ENCODE measurements around the gene SIRT3. TPM values are rescaled to one million over a fixed set of nuclear protein-coding genes. Genes with fewer than 3 reads are reported as not detected.

The SIRT3 gene
- total and polyA plus RNA-seq, 2 of the 4 experiments (the other 2 are of a cell fraction) = 5.4 to 18.6 TPM

DNA sequence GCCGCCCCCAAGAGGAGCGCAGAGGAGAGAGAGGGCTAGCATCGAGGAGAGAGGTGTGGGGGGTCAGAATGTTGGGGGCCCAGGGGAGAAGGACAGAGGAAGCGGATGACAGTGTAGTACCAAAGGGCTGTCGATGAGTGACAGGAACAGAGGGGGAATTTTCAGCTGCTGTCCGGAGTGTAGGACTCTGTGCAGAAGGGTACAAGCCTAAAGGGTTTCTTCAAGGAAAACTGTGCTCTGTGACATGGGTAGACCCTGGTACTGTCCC, 36.7 kb upstream of the SIRT3 start (continued):
- no peak for TF ChIP-seq MAFK (IDR thresholded peaks at IDR 0.05; ENCODE audit: low read depth, low read length)

DNA sequence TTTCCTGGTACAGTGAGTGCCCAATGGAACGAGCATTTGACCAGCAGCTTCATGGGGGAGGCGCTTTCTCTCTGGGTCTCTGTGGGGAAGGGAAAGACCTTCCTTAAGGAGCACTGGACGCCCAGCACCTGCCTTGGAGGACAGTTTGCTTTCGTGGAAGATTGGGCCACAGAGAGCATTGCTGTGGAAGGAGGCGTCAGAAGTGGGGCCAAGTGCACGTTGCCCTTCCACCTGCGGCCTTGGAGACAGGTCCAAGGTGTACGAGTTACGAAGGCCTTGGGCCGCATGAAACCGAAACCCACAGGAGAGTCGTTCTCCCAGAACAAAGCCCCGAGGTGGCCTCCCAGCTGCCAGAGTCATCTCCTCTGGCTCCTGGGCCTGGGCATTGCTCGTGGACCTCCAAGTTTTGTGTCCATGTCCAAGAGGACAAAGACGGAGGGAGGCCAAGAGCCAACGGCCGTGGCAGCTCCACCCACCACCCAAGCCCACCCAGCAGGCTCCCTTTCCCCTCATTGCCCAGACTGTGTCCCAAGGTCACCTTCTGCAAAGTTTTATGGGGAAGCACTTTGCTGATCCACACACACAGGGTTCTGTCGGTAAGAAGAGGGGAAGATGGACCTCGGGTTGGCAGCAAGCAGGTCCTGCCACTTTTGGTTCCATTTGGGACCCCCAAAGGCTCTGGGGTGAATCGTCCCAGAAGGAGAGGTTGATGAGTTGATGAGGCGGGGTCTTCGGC, 36.2 kb upstream of the SIRT3 start:
- peaks cover 2% of the 10 kb centered on the region; the same call in 1 of the 2 replicates for H3K9me3 ChIP-seq (ENCODE audit: control insufficient read depth, insufficient read depth, low read length)
- intact Hi-C loops (cut with micrococcal nuclease) = no loop called here
- no peaks in the 10 kb centered on the region for H3K4me1 ChIP-seq (ENCODE audit: control insufficient read depth, insufficient read depth, low read length)
- H2BK5ac ChIP-seq (ENCODE audit: low read depth, low read length, poor library complexity, severe bottlenecking) = no peak overlapping the region
- no peak overlapping the region for H2BK15ac ChIP-seq (ENCODE audit: low read depth, low read length)
- no peak overlapping the region for H3K4me2 ChIP-seq (ENCODE audit: low read depth, low read length)
- H4K8ac ChIP-seq (ENCODE audit: low read depth in 2 of 2, low read length in 2 of 2) = no peak overlapping the region
- H3K9me1 ChIP-seq (ENCODE audit: insufficient read depth, low read length) = no peaks in the 10 kb centered on the region
- H2AFZ ChIP-seq (replicated peaks; ENCODE audit: low read length, poor library complexity) = no peak overlapping the region
- no peaks in the 10 kb centered on the region for H3K79me1 ChIP-seq (ENCODE audit: low read depth in 1 of 2, low read length in 2 of 2)
- H3K14ac ChIP-seq (replicated peaks; ENCODE audit: low read depth, low read length) = no peak overlapping the region
- POLR2A ChIA-PET (ENCODE audit: unreplicated experiment) = no interaction called here
- H2AK9ac ChIP-seq (replicated peaks; ENCODE audit: low read depth, low read length, poor library complexity) = peak overlapping the region; percentile 19
- no peak overlapping the region for H2BK20ac ChIP-seq (ENCODE audit: low read depth, low read length)
- no peak for DNase-seq
- no peak overlapping the region for H4K5ac ChIP-seq (ENCODE audit: low read depth, low read length)
- H2AK5ac ChIP-seq (ENCODE audit: low read depth, low read length) = no peak overlapping the region
- no peaks in the 10 kb centered on the region for H3K36me3 ChIP-seq (ENCODE audit: control insufficient read depth, insufficient read depth, low read length)
- TF ChIP-seq SMC3 (IDR thresholded peaks at IDR 0.05; ENCODE audit: low read depth, low read length) (no peak), MXI1 (IDR thresholded peaks at IDR 0.05; ENCODE audit: borderline replicate concordance, low read depth, low read length) (no peak), RFX5 (IDR thresholded peaks at IDR 0.05; ENCODE audit: low read depth, low read length) (no peak), POLR2A (IDR thresholded peaks at IDR 0.05; ENCODE audit: low read depth, low read length) (no peak)
- TF ChIP-seq, protein P1, sequence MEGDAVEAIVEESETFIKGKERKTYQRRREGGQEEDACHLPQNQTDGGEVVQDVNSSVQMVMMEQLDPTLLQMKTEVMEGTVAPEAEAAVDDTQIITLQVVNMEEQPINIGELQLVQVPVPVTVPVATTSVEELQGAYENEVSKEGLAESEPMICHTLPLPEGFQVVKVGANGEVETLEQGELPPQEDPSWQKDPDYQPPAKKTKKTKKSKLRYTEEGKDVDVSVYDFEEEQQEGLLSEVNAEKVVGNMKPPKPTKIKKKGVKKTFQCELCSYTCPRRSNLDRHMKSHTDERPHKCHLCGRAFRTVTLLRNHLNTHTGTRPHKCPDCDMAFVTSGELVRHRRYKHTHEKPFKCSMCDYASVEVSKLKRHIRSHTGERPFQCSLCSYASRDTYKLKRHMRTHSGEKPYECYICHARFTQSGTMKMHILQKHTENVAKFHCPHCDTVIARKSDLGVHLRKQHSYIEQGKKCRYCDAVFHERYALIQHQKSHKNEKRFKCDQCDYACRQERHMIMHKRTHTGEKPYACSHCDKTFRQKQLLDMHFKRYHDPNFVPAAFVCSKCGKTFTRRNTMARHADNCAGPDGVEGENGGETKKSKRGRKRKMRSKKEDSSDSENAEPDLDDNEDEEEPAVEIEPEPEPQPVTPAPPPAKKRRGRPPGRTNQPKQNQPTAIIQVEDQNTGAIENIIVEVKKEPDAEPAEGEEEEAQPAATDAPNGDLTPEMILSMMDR (conservative IDR thresholded peaks at IDR 0.05; ENCODE audit: low read depth, low read length) = no peak
- H3K27ac ChIP-seq (ENCODE audit: insufficient read depth, low read length) = no peak overlapping the region
- CTCF ChIA-PET = no interaction called here
- no peaks in the 10 kb centered on the region for H4K20me1 ChIP-seq (ENCODE audit: insufficient read depth, low read length)
- dilution Hi-C loops (cut with HindIII; ENCODE audit: low sequenced_read_pairs, unreplicated experiment) = no loop called here
- no peak overlapping the region for H2BK120ac ChIP-seq (ENCODE audit: low read depth, low read length)
- no peak overlapping the region for H3K4me3 ChIP-seq (ENCODE audit: insufficient read depth, low read depth, low read length)
- no peak overlapping the region for H3K23ac ChIP-seq (ENCODE audit: low read depth, low read length)
- in situ Hi-C loops (cut with MboI; ENCODE audit: low sequenced_read_pairs) = no loop called here
- no peak overlapping the region for H3K4ac ChIP-seq (ENCODE audit: low read depth, low read length)
- no peak overlapping the region for H3K56ac ChIP-seq (ENCODE audit: extremely low read depth, insufficient read depth, low read length)
- H4K91ac ChIP-seq (ENCODE audit: insufficient read depth, low read depth, low read length) = no peak overlapping the region
- no peak overlapping the region for H3K18ac ChIP-seq (ENCODE audit: low read depth, low read length)
- 86% methylated on average over 13 of the region's 22 CpGs; no CpG with 5 or more reads in 1 of the 2 experiments for WGBS, 2 experiments (ENCODE audit: extremely low coverage in 2 of 2, insufficient read length in 1 of 2)
- no TSS peak for BruUV-seq (replicated peaks)
- peaks cover 47% of the 10 kb centered on the region for H3K27me3 ChIP-seq (ENCODE audit: control insufficient read depth, insufficient read depth, low read length)
- H3K9ac ChIP-seq (ENCODE audit: low read depth, low read length) = no peak overlapping the region
- ATAC-seq (ENCODE audit: low read depth) = no peak

Measured in IMR-90 (cell line).